22Rv1 (cell line): ENCODE results near the gene EBI3.
A peak's percentile ranks its signal among the peaks of the same experiment; 100 is the strongest.
"Not testable (repeated sequence)": the region's sequence is repeated elsewhere in the genome, so short reads cannot be mapped to it uniquely, and the experiment has no call there.

Source experiments
- H3K27ac ChIP-seq: fragments of 450-650 bp; 2 replicates; pipeline ENCODE4 v1.5.1; 2017
- ZFX ChIP-seq: fragments of 450-650 bp; IDR thresholded peaks from 2 replicates; pipeline ENCODE4 v1.6.1; 2017; ENCODE audit warnings: antibody characterized with exemption, borderline replicate concordance
- TF ChIP-seq, protein P1 (sequence below): fragments of 450-650 bp; IDR thresholded peaks from 2 replicates; pipeline ENCODE4 v1.5.1; 2017; ENCODE audit warnings: mild to moderate bottlenecking

Gene EBI3

GRCh38 chr19:4232614-4233281 is 3.4 kb downstream of the EBI3 start:
- H3K27ac ChIP-seq: no peak overlapping the region
- TF ChIP-seq ZFX: no peak
- TF ChIP-seq, protein P1, sequence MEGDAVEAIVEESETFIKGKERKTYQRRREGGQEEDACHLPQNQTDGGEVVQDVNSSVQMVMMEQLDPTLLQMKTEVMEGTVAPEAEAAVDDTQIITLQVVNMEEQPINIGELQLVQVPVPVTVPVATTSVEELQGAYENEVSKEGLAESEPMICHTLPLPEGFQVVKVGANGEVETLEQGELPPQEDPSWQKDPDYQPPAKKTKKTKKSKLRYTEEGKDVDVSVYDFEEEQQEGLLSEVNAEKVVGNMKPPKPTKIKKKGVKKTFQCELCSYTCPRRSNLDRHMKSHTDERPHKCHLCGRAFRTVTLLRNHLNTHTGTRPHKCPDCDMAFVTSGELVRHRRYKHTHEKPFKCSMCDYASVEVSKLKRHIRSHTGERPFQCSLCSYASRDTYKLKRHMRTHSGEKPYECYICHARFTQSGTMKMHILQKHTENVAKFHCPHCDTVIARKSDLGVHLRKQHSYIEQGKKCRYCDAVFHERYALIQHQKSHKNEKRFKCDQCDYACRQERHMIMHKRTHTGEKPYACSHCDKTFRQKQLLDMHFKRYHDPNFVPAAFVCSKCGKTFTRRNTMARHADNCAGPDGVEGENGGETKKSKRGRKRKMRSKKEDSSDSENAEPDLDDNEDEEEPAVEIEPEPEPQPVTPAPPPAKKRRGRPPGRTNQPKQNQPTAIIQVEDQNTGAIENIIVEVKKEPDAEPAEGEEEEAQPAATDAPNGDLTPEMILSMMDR: no peak

- TF ChIP-seq ZFX: no peak
- TF ChIP-seq, protein P1: peak; percentile 86
- H3K27ac ChIP-seq: no peak overlapping the region
Observed at GRCh38 chr19:4233282-4233853, 4.0 kb downstream of the EBI3 start.

GRCh38 chr19:4234142-4234861 is 5.0 kb downstream of the EBI3 start:
- no peak for TF ChIP-seq ZFX
- TF ChIP-seq, protein P1: no peak
- no peak overlapping the region for H3K27ac ChIP-seq

GRCh38 chr19:4234862-4235201 is 5.5 kb downstream of the EBI3 start:
- no peak overlapping the region for H3K27ac ChIP-seq
- TF ChIP-seq ZFX: no peak
- TF ChIP-seq, protein P1: no peak

DNA sequence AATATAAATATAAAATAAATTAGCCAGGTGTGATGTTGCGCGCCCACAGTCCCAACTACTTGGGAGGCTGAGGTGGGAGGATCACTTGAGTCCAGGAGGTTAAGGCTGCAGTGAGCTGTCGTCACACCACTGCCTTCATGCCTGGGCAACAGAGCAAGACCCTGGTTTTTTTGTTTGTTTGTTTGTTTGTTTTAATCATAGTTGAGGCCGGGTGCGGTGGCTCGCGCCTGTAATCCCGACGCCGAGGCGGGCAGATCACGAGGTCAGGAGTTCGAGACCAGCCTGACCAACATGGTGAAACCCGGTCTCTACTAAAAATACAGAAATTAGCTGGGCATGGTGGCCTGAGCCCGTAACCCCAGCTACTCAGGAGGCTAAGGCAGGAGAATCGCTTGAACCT is 8.2 kb downstream of the EBI3 start:
- not testable (repeated sequence) for H3K27ac ChIP-seq

DNA sequence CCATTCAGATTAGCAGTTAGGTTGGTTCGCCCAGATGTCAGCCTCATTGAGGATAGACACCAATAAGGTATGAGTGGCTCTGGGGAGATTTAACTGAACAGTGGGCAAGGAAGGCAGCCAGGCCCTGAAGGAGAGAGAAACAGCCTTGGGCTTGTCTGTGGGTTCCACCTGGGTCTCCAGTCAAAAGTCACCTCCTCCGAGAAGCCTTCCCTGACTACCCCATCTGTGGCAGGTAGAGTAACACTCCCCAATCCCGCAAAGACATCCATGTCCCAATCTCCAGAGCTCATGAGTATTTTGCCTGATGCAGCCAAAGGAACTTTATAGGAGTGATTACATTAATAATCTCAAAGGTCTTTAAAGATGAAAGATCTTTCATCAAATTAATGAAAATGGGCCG is 9.5 kb downstream of the EBI3 start:
- TF ChIP-seq, protein P1: no peak
- no peak for TF ChIP-seq ZFX
- no peak overlapping the region for H3K27ac ChIP-seq

GRCh38 chr19:4241824-4242430 is 12.6 kb downstream of the EBI3 start:
- TF ChIP-seq, protein P1: no peak
- no peak for TF ChIP-seq ZFX
- no peak overlapping the region for H3K27ac ChIP-seq

- peak overlapping the region; percentile 91 for H3K27ac ChIP-seq
Observed at GRCh38 chr19:4245938-4246337, 16.6 kb downstream of the EBI3 start.
